RWPE2 (cell line): Measurements from ENCODE around the gene FCER1A.

Experiments
- ATAC-seq: fragments of 200-7000 bp; cut with Tn5 transposase; 3 replicates; pipeline ENCODE4 v1.9.1; 2021; ENCODE audit warnings: low read depth
- DNase-seq: peaks from one replicate; pipeline ENCODE4 v3.0.0-alpha.2; 2020; ENCODE audit warnings: low spot score
- H3K27ac ChIP-seq: fragments of 450-650 bp; 2 replicates; pipeline ENCODE4 v1.5.1; 2017; ENCODE audit warnings: mild to moderate bottlenecking; ENCODE audit not compliant: poor library complexity, severe bottlenecking
- H3K27me3 ChIP-seq: fragments of 250-450 bp; sonication (Bioruptor Pico); 2 replicates; pipeline ENCODE4 v1.5.1; 2021; ENCODE audit warnings: mild to moderate bottlenecking, moderate library complexity; ENCODE audit not compliant: insufficient read depth, poor library complexity, severe bottlenecking
- H3K36me3 ChIP-seq: fragments of 250-450 bp; sonication (Bioruptor Pico); 2 replicates; pipeline ENCODE4 v1.5.1; 2020; ENCODE audit warnings: low read depth, mild to moderate bottlenecking, moderate library complexity
- H3K4me1 ChIP-seq: fragments of 250-450 bp; sonication (Bioruptor Pico); 2 replicates; pipeline ENCODE4 v1.5.1; 2021; ENCODE audit warnings: mild to moderate bottlenecking, moderate library complexity; ENCODE audit not compliant: insufficient read depth, poor library complexity, severe bottlenecking
- H3K4me3 ChIP-seq: fragments of 250-450 bp; sonication (Bioruptor Pico); 2 replicates; pipeline ENCODE4 v1.5.1; 2021; ENCODE audit warnings: mild to moderate bottlenecking, moderate library complexity; ENCODE audit not compliant: severe bottlenecking
- H3K9me3 ChIP-seq: fragments of 250-450 bp; sonication (Bioruptor Pico); 2 replicates; pipeline ENCODE4 v1.5.1; 2021; ENCODE audit warnings: mild to moderate bottlenecking, moderate library complexity; ENCODE audit not compliant: severe bottlenecking
- TF ChIP-seq, protein P1 (sequence below): fragments of 450-650 bp; IDR thresholded peaks from one replicate; pipeline ENCODE4 v1.5.1; 2017; ENCODE audit warnings: mild to moderate bottlenecking, moderate library complexity; ENCODE audit not compliant: poor library complexity, severe bottlenecking

Gene FCER1A

GRCh38 chr1:159302095-159302494, at the start of gene FCER1A:
FCER1A (plus strand) TSS chr1:159302336; CDS start chr1:159302365, 29 bp downstream.
- no peaks in the 10 kb centered on the region for H3K36me3 ChIP-seq
- no peaks in the 10 kb centered on the region for H3K4me1 ChIP-seq
- H3K27ac ChIP-seq, result no peak within 1 kb of the TSS
- TF ChIP-seq, protein P1, sequence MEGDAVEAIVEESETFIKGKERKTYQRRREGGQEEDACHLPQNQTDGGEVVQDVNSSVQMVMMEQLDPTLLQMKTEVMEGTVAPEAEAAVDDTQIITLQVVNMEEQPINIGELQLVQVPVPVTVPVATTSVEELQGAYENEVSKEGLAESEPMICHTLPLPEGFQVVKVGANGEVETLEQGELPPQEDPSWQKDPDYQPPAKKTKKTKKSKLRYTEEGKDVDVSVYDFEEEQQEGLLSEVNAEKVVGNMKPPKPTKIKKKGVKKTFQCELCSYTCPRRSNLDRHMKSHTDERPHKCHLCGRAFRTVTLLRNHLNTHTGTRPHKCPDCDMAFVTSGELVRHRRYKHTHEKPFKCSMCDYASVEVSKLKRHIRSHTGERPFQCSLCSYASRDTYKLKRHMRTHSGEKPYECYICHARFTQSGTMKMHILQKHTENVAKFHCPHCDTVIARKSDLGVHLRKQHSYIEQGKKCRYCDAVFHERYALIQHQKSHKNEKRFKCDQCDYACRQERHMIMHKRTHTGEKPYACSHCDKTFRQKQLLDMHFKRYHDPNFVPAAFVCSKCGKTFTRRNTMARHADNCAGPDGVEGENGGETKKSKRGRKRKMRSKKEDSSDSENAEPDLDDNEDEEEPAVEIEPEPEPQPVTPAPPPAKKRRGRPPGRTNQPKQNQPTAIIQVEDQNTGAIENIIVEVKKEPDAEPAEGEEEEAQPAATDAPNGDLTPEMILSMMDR, result no peak
- ATAC-seq (no peak), DNase-seq (no peak)
- H3K4me3 ChIP-seq, result no peak within 1 kb of the TSS
- H3K9me3 ChIP-seq, result no peaks in the 10 kb centered on the region
- H3K27me3 ChIP-seq, result no peaks in the 10 kb centered on the region

DNA sequence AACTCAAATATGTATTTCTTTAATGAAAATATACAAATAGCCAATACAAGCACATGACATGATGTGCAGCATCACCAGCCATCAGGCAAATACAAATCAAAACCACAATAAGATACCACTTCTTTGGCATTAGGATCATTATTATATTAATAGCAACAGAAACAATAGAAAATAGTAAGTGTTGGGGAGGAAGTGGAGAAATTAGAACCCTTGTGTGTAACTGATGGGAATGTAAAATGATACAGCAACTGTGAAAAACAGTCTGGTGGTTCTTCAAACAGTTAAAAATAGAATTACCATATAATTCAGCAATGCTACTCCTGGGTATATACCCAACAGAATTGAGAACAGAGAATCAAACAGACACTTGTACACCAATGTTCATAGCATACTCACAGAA, 40.8 kb upstream of the FCER1A start:
- TF ChIP-seq, protein P1, result no peak
- no peaks in the 10 kb centered on the region for H3K36me3 ChIP-seq
- H3K27ac ChIP-seq, result peak overlapping the region; percentile 89
- H3K27me3 ChIP-seq, result no peaks in the 10 kb centered on the region
- peaks cover 24% of the 10 kb centered on the region for H3K4me1 ChIP-seq
- DNase-seq, result no peak
- H3K9me3 ChIP-seq, result no peaks in the 10 kb centered on the region
- no peak overlapping the region for H3K4me3 ChIP-seq
- peak; percentile 45; the same call in 2 of the 3 replicates for ATAC-seq

GRCh38 chr1:159261721-159262494, 40.2 kb upstream of the FCER1A start:
- peaks cover 24% of the 10 kb centered on the region for H3K4me1 ChIP-seq
- no peak overlapping the region for H3K4me3 ChIP-seq
- no peaks in the 10 kb centered on the region for H3K36me3 ChIP-seq
- ATAC-seq, result peak; percentile 98
- TF ChIP-seq, protein P1, result no peak
- peak overlapping the region; percentile 89 for H3K27ac ChIP-seq
- DNase-seq, result no peak
- no peaks in the 10 kb centered on the region for H3K9me3 ChIP-seq
- no peaks in the 10 kb centered on the region for H3K27me3 ChIP-seq

DNA sequence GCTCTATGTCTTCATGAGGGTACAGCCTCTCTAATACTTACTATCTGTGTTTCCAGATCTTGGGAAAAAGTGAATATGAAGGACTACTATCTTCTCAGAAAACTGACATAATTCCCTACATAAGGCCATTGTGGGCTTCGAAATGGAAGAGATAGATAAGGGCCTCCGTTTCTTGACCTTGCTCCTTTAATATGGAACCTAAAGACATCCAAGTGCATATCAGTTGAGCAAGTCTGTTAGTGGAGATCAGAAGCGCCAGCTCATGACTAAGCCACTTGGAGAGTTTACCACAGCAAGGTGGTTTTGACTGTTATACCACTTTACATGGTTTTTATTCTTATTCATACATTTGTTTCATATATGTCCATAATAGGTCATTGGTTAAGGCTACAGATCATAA, 35.3 kb upstream of the FCER1A start:
- no peak for DNase-seq
- Histone ChIP-seq H3K36me3 (0 out of 2 replicates have a peak, but pooled peaks cover 3% of the 10 kb centered on the region), H3K27ac (no peak overlapping the region), H3K9me3 (no peaks in the 10 kb centered on the region), H3K4me3 (no peak overlapping the region), H3K27me3 (no peaks in the 10 kb centered on the region), H3K4me1 (peaks cover 12% of the 10 kb centered on the region)
- TF ChIP-seq, protein P1, result no peak
- no peak for ATAC-seq

GRCh38 chr1:159274631-159275030, 27.5 kb upstream of the FCER1A start:
- TF ChIP-seq, protein P1, result no peak
- Histone ChIP-seq H3K4me1 (no peaks in the 10 kb centered on the region), H3K9me3 (no peaks in the 10 kb centered on the region), H3K27me3 (no peaks in the 10 kb centered on the region), H3K36me3 (no peaks in the 10 kb centered on the region), H3K4me3 (no peak overlapping the region), H3K27ac (no peak overlapping the region)
- ATAC-seq (no peak), DNase-seq (no peak)
